Astrocyte of the spinal cord (primary cell): ENCODE results near the gene AGAP1.

Source experiments
- DNase-seq: peaks from one replicate; pipeline ENCODE4 v3.0.0; 2011; ENCODE audit warnings: low read depth, low spot score
- H3K4me3 ChIP-seq: 2 replicates; pipeline ENCODE4 v1.5.1; 2011; ENCODE audit warnings: low read depth, mild to moderate bottlenecking, low read length, moderate library complexity
- CTCF ChIP-seq: IDR thresholded peaks from 2 replicates; pipeline ENCODE4 v1.5.1; 2012; ENCODE audit warnings: low read depth, mild to moderate bottlenecking, low read length, inconsistent platforms
- in situ Hi-C: cut with HindIII; loops from 2 replicates; pipeline ENCODE4 v1.10.0; 2017; ENCODE audit warnings: low sequenced_read_pairs

The AGAP1 gene

GRCh38 chr2:236171680-236172254 lies 677.9 kb downstream of the AGAP1 start:
- TF ChIP-seq CTCF = no peak
- in situ Hi-C loops = no loop called here
- DNase-seq = no peak
- no peak overlapping the region for H3K4me3 ChIP-seq

- TF ChIP-seq CTCF = no peak
- no peak overlapping the region for H3K4me3 ChIP-seq
- no peak for DNase-seq
- in situ Hi-C loops = no loop called here
Observed at GRCh38 chr2:236172255-236173035, 678.6 kb downstream of the AGAP1 start.

GRCh38 chr2:236173036-236173728 lies 679.3 kb downstream of the AGAP1 start:
- in situ Hi-C loops = no loop called here
- no peak for DNase-seq
- no peak overlapping the region for H3K4me3 ChIP-seq
- TF ChIP-seq CTCF = no peak

- TF ChIP-seq CTCF = no peak
- in situ Hi-C loops = no loop called here
- no peak for DNase-seq
- no peak overlapping the region for H3K4me3 ChIP-seq
Observed at GRCh38 chr2:236173729-236174607, 680.1 kb downstream of the AGAP1 start.

GRCh38 chr2:236175548-236176150 lies 681.8 kb downstream of the AGAP1 start:
- in situ Hi-C loops = no loop called here
- no peak for TF ChIP-seq CTCF
- H3K4me3 ChIP-seq = no peak overlapping the region
- no peak for DNase-seq

- no peak for DNase-seq
- no peak overlapping the region for H3K4me3 ChIP-seq
- TF ChIP-seq CTCF = peak; percentile 69
- in situ Hi-C loops = no loop called here
Observed at GRCh38 chr2:236176417-236176816, 682.6 kb downstream of the AGAP1 start.
